Transverse colon (tissue), 4 donors: ENCODE results near the gene HACL1. TPM values are rescaled to one million over a fixed set of nuclear protein-coding genes. Genes with fewer than 3 reads are reported as not detected.

Experiments
- DNase-seq: peaks from one replicate; pipeline ENCODE4 v3.0.0-alpha.2; 2019
- H3K27ac ChIP-seq, 4 donors: fragments of 200-600 bp; sonication (generic); 2 replicates each; pipeline ENCODE4 v1.5.1; 2016 to 2018; ENCODE audit warnings: inconsistent platforms in 4 of 4
- H3K27me3 ChIP-seq: fragments of 200-600 bp; sonication (generic); 2 replicates; pipeline ENCODE4 v1.5.1; 2017; ENCODE audit warnings: inconsistent platforms
- H3K36me3 ChIP-seq, 4 donors: fragments of 200-600 bp; sonication (generic); 2 replicates each; pipeline ENCODE4 v1.5.1; 2017 to 2019; ENCODE audit warnings: inconsistent platforms in 4 of 4
- H3K4me1 ChIP-seq, 4 donors: fragments of 200-600 bp; sonication (generic); 2 replicates each; pipeline ENCODE4 v1.5.1; 2017 to 2020; ENCODE audit warnings: inconsistent platforms in 4 of 4
- H3K4me3 ChIP-seq, 4 donors: fragments of 200-600 bp; sonication (generic); 1 replicate in 1 of 4; 2 replicates in 3 of 4; pipeline versions ENCODE4 v1.5.1 to v1.6.1; 2017 to 2019; ENCODE audit warnings: inconsistent platforms in 4 of 4
- H3K9me3 ChIP-seq, 2 donors: fragments of 200-600 bp; sonication (generic); 2 replicates each; pipeline ENCODE4 v1.5.1; 2017 to 2019; ENCODE audit warnings: inconsistent platforms in 2 of 2
- CTCF ChIP-seq, 5 experiments: fragments of 200-600 bp in 3 of 5; fragments of 450-650 bp in 2 of 5; sonication (generic) in 3 of 5; IDR thresholded peaks; 1 replicate in 2 of 5; 2 replicates in 3 of 5; pipeline ENCODE4 v1.5.1; 2016 to 2017; ENCODE audit warnings: antibody characterized with exemption in 5 of 5, inconsistent platforms in 3 of 5, mild to moderate bottlenecking in 2 of 5, moderate library complexity in 1 of 5
- EP300 ChIP-seq: sonication (generic); formaldehyde crosslinking; IDR thresholded peaks from one replicate; pipeline ENCODE4 v1.6.1; 2017; ENCODE audit warnings: antibody characterized with exemption, low read depth
- POLR2A ChIP-seq: fragments of 450-650 bp; IDR thresholded peaks from one replicate; pipeline ENCODE4 v1.6.1; 2016; ENCODE audit warnings: antibody characterized with exemption, mild to moderate bottlenecking, moderate library complexity
- POLR2AphosphoS5 ChIP-seq, 3 donors: sonication (generic); formaldehyde crosslinking; IDR thresholded peaks; one replicate each; pipeline ENCODE4 v1.6.1; 2016; ENCODE audit warnings: antibody characterized with exemption in 3 of 3
- WGBS, 2 donors: methylation state at CpG; one replicate each; pipeline ENCODE4 v1.1.5; 2018; ENCODE audit warnings: low coverage in 1 of 2; 5-methylcytosine and 5-hydroxymethylcytosine counted together
- in situ Hi-C, 4 donors: fragments of 200-750 bp; cut with MboI; loops; one replicate each; pipeline versions ENCODE4 v1.15.0 to v1.15.1; 2017; ENCODE audit warnings: low sequenced_read_pairs in 3 of 4, low pct_ligation_motif_present in 1 of 4, low pct_unique_long_range_greater_than_20kb in 1 of 4
- intact Hi-C: fragments of 100-400 bp; cut with DNase I; formaldehyde crosslinking; loops from one replicate; pipeline ENCODE4 v1.15.1; 2023; ENCODE audit warnings: low total_unique reads
- total RNA-seq, 4 donors: library from RNA; depleted of rRNA; stranded (reverse); fragments of >200 nt; gene quantifications; one replicate each; pipeline ENCODE4 v1.1.0, GENCODE V29; 2016

HACL1 gene
- total RNA-seq: 10 to 100 TPM in 3 of 4 donors, 1 to 10 TPM in 1; 7.5 to 21.3 (median 17.1) TPM

- intact Hi-C loops: no loop called here
- Histone ChIP-seq H3K27ac (peak within 1 kb of the TSS; percentile 90 to 94 (median 92)), H3K36me3 (no peaks in the 10 kb centered on the region), H3K4me1 (peaks cover 8 to 22% (median 12%) of the 10 kb centered on the region in 4 donors), H3K9me3 (no peaks in the 10 kb centered on the region), H3K4me3 (peak within 1 kb of the TSS; percentile 53 to 81 (median 69)), H3K27me3 (no peaks in the 10 kb centered on the region)
- DNase-seq: peak; percentile 98
- TF ChIP-seq CTCF (IDR thresholded peaks at IDR 0.05): peak in 4 of 5 experiments; percentile 11 to 65 (median 38)
- peak; percentile 85 to 93 (median 88) for TF ChIP-seq POLR2AphosphoS5 (IDR thresholded peaks at IDR 0.05)
- peak; percentile 77 for TF ChIP-seq POLR2A
- no peak for TF ChIP-seq EP300
- in situ Hi-C loops: no loop called here
- 1% methylated on average over 35 of the region's 61 CpGs; no CpG with 5 or more reads in 1 of the 2 donors for WGBS, 2 donors
These were observed at the start of gene HACL1, which contains the start of gene BTD for GRCh38 chr3:15601399-15602145. TSS of gene HACL1 (minus strand) at chr3:15601569. CDS start at chr3:15601463, 106 bp downstream. TSS of gene BTD (plus strand) at chr3:15601745. CDS start at chr3:15635440, 33,695 bp downstream.

GRCh38 chr3:15649858-15650257 is 48.5 kb upstream of the HACL1 start:
- 68 to 78% methylated on average over 2 to 5 of the region's 5 CpGs for WGBS, 2 donors
- DNase-seq: no peak
- in situ Hi-C loops: loop anchor here in 2 of 4 donors (25.0 kb wide), 2 partner anchors 162 to 612 kb away; partner anchors contain the start of genes DPH3 (in 1 of the 2) and OXNAD1 (in 1 of the 2)
- TF ChIP-seq POLR2AphosphoS5 (IDR thresholded peaks at IDR 0.05) (no peak), EP300 (no peak), POLR2A (no peak), CTCF (IDR thresholded peaks at IDR 0.05) (no peak)
- H3K4me1 ChIP-seq: peaks cover 0 to 23% (median 11%) of the 10 kb centered on the region in 4 donors
- no peaks in the 10 kb centered on the region for H3K9me3 ChIP-seq
- no peaks in the 10 kb centered on the region for H3K36me3 ChIP-seq
- H3K4me3 ChIP-seq: no peak overlapping the region
- no peaks in the 10 kb centered on the region for H3K27me3 ChIP-seq
- H3K27ac ChIP-seq: peak overlapping the region in 1 of 4 donors; percentile 6
- intact Hi-C loops: no loop called here

GRCh38 chr3:15649341-15649740 is 48.0 kb upstream of the HACL1 start:
- H3K4me3 ChIP-seq: no peak overlapping the region
- WGBS, 2 donors: 96% methylated on average over 3 of the region's 3 CpGs; no CpG with 5 or more reads in 1 of the 2 donors
- no peaks in the 10 kb centered on the region for H3K36me3 ChIP-seq
- in situ Hi-C loops: loop anchor here in 2 of 4 donors (25.0 kb wide), 2 partner anchors 163 to 613 kb away; partner anchors contain the start of genes DPH3 (in 1 of the 2) and OXNAD1 (in 1 of the 2)
- H3K27ac ChIP-seq: peak overlapping the region in 1 of 4 donors; percentile 6
- H3K27me3 ChIP-seq: no peaks in the 10 kb centered on the region
- H3K4me1 ChIP-seq: peaks cover 0 to 23% (median 11%) of the 10 kb centered on the region in 4 donors
- TF ChIP-seq EP300 (no peak), POLR2AphosphoS5 (IDR thresholded peaks at IDR 0.05) (no peak), CTCF (IDR thresholded peaks at IDR 0.05) (no peak), POLR2A (no peak)
- intact Hi-C loops: no loop called here
- no peaks in the 10 kb centered on the region for H3K9me3 ChIP-seq
- DNase-seq: no peak

GRCh38 chr3:15647611-15648167 is 46.3 kb upstream of the HACL1 start:
- peak overlapping the region; percentile 58 to 82 (median 76) for H3K27ac ChIP-seq
- WGBS, 2 donors: 44 to 45% methylated on average over 3 to 4 of the region's 4 CpGs
- intact Hi-C loops (no loop called here), in situ Hi-C loops (loop anchor here in 2 of 4 donors (25.0 kb wide), 2 partner anchors 165 to 615 kb away; partner anchors contain the start of genes DPH3 (in 1 of the 2) and OXNAD1 (in 1 of the 2))
- DNase-seq: peak; percentile 54
- no peaks in the 10 kb centered on the region for H3K9me3 ChIP-seq
- H3K36me3 ChIP-seq: no peaks in the 10 kb centered on the region
- H3K4me1 ChIP-seq: peaks cover 0 to 23% (median 11%) of the 10 kb centered on the region in 4 donors
- no peaks in the 10 kb centered on the region for H3K27me3 ChIP-seq
- TF ChIP-seq POLR2A: no peak
- peak in 1 of 3 donors; percentile 15 for TF ChIP-seq POLR2AphosphoS5 (IDR thresholded peaks at IDR 0.05)
- no peak for TF ChIP-seq EP300
- TF ChIP-seq CTCF (IDR thresholded peaks at IDR 0.05): no peak
- no peak overlapping the region for H3K4me3 ChIP-seq
